A549 (cell line): Measurements from ENCODE around the gene CDC42BPG. TPM values are rescaled to one million over a fixed set of nuclear protein-coding genes. Genes with fewer than 3 reads are reported as not detected.

Experiments
- ATAC-seq, 2 experiments: fragments of 200-7000 bp in 1 of 2; fragments of >200 bp in 1 of 2; cut with Nextera tagmentation in 1 of 2; cut with Tn5 transposase in 1 of 2; 3 replicates each; pipeline versions ENCODE4 v1.8.0 to v1.9.1; 2018 to 2020; ENCODE audit warnings: mild to moderate bottlenecking in 1 of 2, moderate library complexity in 1 of 2
- CTCF ChIA-PET: fragments of 300-600 bp; sonication (Branson Sonifier 250); formaldehyde crosslinking; extraction: SDS; loops from one replicate; lab custom pipeline; 2021; ENCODE audit warnings: antibody characterized with exemption, inconsistent platforms; lab: Yijun Ruan, JAX
- POLR2A ChIA-PET: fragments of 350-600 bp; formaldehyde crosslinking; extraction: SDS; loops from one replicate; lab custom pipeline; 2021; ENCODE audit warnings: antibody characterized with exemption, inconsistent platforms; lab: Yijun Ruan, JAX
- DNase-seq, 2 experiments: peaks; one replicate each; pipeline versions ENCODE4 v3.0.0 to v3.0.0-alpha.2; 2011 to 2016; ENCODE audit warnings: low read depth in 1 of 2, low spot score in 1 of 2
- FAIRE-seq: peaks from 2 replicates; lab custom pipeline; 2011; peaks lifted over from hg19 to GRCh38; lab: Jason Lieb, UNC
- H3K27ac ChIP-seq, 2 experiments: fragments of >200 bp; sonication (Bioruptor Twin); formaldehyde crosslinking; 3 replicates each; pipeline ENCODE4 v1.5.1; 2016 to 2017
- H3K4me1 ChIP-seq: fragments of >200 bp; sonication (Bioruptor Twin); formaldehyde crosslinking; 3 replicates; pipeline ENCODE4 v1.6.1; 2016
- H3K4me2 ChIP-seq: fragments of >200 bp; sonication (Bioruptor Twin); formaldehyde crosslinking; 3 replicates; pipeline ENCODE4 v1.6.1; 2016
- H3K4me3 ChIP-seq: fragments of >200 bp; sonication (Bioruptor Twin); formaldehyde crosslinking; 3 replicates; pipeline ENCODE4 v1.5.1; 2016
- H3K9me3 ChIP-seq: fragments of >200 bp; sonication (Bioruptor Twin); formaldehyde crosslinking; 3 replicates; pipeline ENCODE4 v1.6.1; 2016
- ATOH8 ChIP-seq: fragments of 250-450 bp; sonication (Bioruptor Pico); IDR thresholded peaks from 2 replicates; pipeline ENCODE4 v1.5.0; 2020; ENCODE audit warnings: low read depth, mild to moderate bottlenecking, moderate library complexity
- BCL3 ChIP-seq: fragments of >200 bp; sonication (Bioruptor Twin); formaldehyde crosslinking; IDR thresholded peaks from 3 replicates; pipeline ENCODE4 v1.6.1; 2016
- CEBPB ChIP-seq, 2 experiments: fragments of >200 bp in 1 of 2; sonication (Bioruptor Twin) in 1 of 2; formaldehyde crosslinking in 1 of 2; IDR thresholded peaks; 2 replicates each; pipeline ENCODE4 v1.6.1; 2012 to 2016
- CHD2 ChIP-seq: fragments of 150-350 bp; IDR thresholded peaks from 2 replicates; pipeline ENCODE4 v1.6.1; 2014; ENCODE audit warnings: low read length; ENCODE audit not compliant: partially characterized antibody
- CHD4 ChIP-seq: fragments of 200-600 bp; sonication (generic); IDR thresholded peaks from 2 replicates; pipeline ENCODE4 v1.6.1; 2016; ENCODE audit warnings: antibody characterized with exemption, mild to moderate bottlenecking, borderline replicate concordance
- E2F6 ChIP-seq: IDR thresholded peaks from 2 replicates; pipeline ENCODE4 v1.6.1; 2012; ENCODE audit warnings: low read depth, borderline replicate concordance
- EHF ChIP-seq: fragments of 250-450 bp; sonication (Bioruptor Pico); IDR thresholded peaks from 2 replicates; pipeline ENCODE4 v1.5.0; 2020; ENCODE audit warnings: mild to moderate bottlenecking
- EP300 ChIP-seq, 2 experiments: fragments of >200 bp; sonication (Bioruptor Twin); formaldehyde crosslinking; IDR thresholded peaks; 2 replicates in 1 of 2; 3 replicates in 1 of 2; pipeline ENCODE4 v1.6.1; 2016 to 2017
- ESRRA ChIP-seq: fragments of 150-350 bp; IDR thresholded peaks from 2 replicates; pipeline ENCODE4 v1.6.1; 2014; ENCODE audit warnings: mild to moderate bottlenecking, low read length, borderline replicate concordance
- FOSB ChIP-seq: fragments of 250-450 bp; sonication (Bioruptor Pico); IDR thresholded peaks from 2 replicates; pipeline ENCODE4 v1.5.0; 2020; ENCODE audit warnings: mild to moderate bottlenecking, moderate library complexity
- FOSL2 ChIP-seq, 2 experiments: fragments of 450-650 bp in 1 of 2; fragments of >200 bp in 1 of 2; sonication (Bioruptor Twin) in 1 of 2; formaldehyde crosslinking; IDR thresholded peaks; 2 replicates each; pipeline versions ENCODE4 v1.5.0 to v1.6.1; 2016 to 2020; ENCODE audit warnings: mild to moderate bottlenecking in 1 of 2, moderate library complexity in 1 of 2
- FOXS1 ChIP-seq: fragments of 250-450 bp; sonication (Bioruptor Pico); IDR thresholded peaks from 2 replicates; pipeline ENCODE4 v1.5.0; 2020; ENCODE audit warnings: mild to moderate bottlenecking, moderate library complexity
- GATA3 ChIP-seq: IDR thresholded peaks from 2 replicates; pipeline ENCODE4 v1.6.1; 2012; ENCODE audit warnings: borderline replicate concordance
- HDAC2 ChIP-seq: fragments of 200-600 bp; sonication (generic); IDR thresholded peaks from 2 replicates; pipeline ENCODE4 v1.6.1; 2016
- HEYL ChIP-seq: fragments of 250-450 bp; sonication (Bioruptor Pico); IDR thresholded peaks from 2 replicates; pipeline ENCODE4 v1.8.0; 2021; ENCODE audit warnings: mild to moderate bottlenecking, moderate library complexity
- HOXA7 ChIP-seq: fragments of 250-450 bp; sonication (Bioruptor Pico); IDR thresholded peaks from 2 replicates; pipeline ENCODE4 v1.5.0; 2020; ENCODE audit warnings: mild to moderate bottlenecking, moderate library complexity
- HOXB5 ChIP-seq: fragments of 250-450 bp; sonication (Bioruptor Pico); IDR thresholded peaks from 2 replicates; pipeline ENCODE4 v1.5.0; 2020; ENCODE audit warnings: mild to moderate bottlenecking, moderate library complexity
- JUN ChIP-seq, 2 experiments: fragments of >200 bp; sonication (Bioruptor Twin); formaldehyde crosslinking; IDR thresholded peaks; 2 replicates in 1 of 2; 3 replicates in 1 of 2; pipeline ENCODE4 v1.6.1; 2016 to 2017
- JUNB ChIP-seq: fragments of >200 bp; sonication (Bioruptor Twin); formaldehyde crosslinking; IDR thresholded peaks from 2 replicates; pipeline ENCODE4 v1.6.1; 2016
- NPAS2 ChIP-seq: fragments of 250-450 bp; sonication (Bioruptor Pico); IDR thresholded peaks from 2 replicates; pipeline ENCODE4 v1.8.0; 2022; ENCODE audit warnings: mild to moderate bottlenecking, moderate library complexity, borderline replicate concordance
- RAD21 ChIP-seq, 2 experiments: fragments of >200 bp in 1 of 2; sonication (Bioruptor Twin) in 1 of 2; formaldehyde crosslinking in 1 of 2; IDR thresholded peaks in 1 of 2; conservative IDR thresholded peaks in 1 of 2; 2 replicates in 1 of 2; 3 replicates in 1 of 2; pipeline ENCODE4 v1.6.1; 2012 to 2018; ENCODE audit warnings: inconsistent platforms in 1 of 2
- RARB ChIP-seq: fragments of 250-450 bp; sonication (Bioruptor Pico); IDR thresholded peaks from 2 replicates; pipeline ENCODE4 v1.8.0; 2021; ENCODE audit warnings: mild to moderate bottlenecking, moderate library complexity
- RCOR1 ChIP-seq: fragments of 150-350 bp; IDR thresholded peaks from 2 replicates; pipeline ENCODE4 v1.6.1; 2014; ENCODE audit warnings: antibody characterized with exemption, low read length, low read depth
- RNF2 ChIP-seq: fragments of 200-600 bp; sonication (generic); IDR thresholded peaks from 2 replicates; pipeline ENCODE4 v1.6.1; 2016; ENCODE audit warnings: low read depth, mild to moderate bottlenecking, antibody characterized with exemption, moderate library complexity, borderline replicate concordance
- SMC3 ChIP-seq: fragments of >200 bp; sonication (Bioruptor Twin); formaldehyde crosslinking; IDR thresholded peaks from 3 replicates; pipeline ENCODE4 v1.6.1; 2018; ENCODE audit warnings: inconsistent platforms
- USF2 ChIP-seq: fragments of 450-650 bp; IDR thresholded peaks from 2 replicates; pipeline ENCODE4 v1.6.1; 2014; ENCODE audit warnings: antibody characterized with exemption
- ZC3H11A ChIP-seq: fragments of 450-650 bp; IDR thresholded peaks from 2 replicates; pipeline ENCODE4 v1.6.1; 2014; ENCODE audit warnings: antibody characterized with exemption, mild to moderate bottlenecking
- ZSCAN20 ChIP-seq: fragments of 250-450 bp; sonication (Bioruptor Pico); IDR thresholded peaks from 2 replicates; pipeline ENCODE4 v1.8.0; 2022; ENCODE audit warnings: mild to moderate bottlenecking, moderate library complexity
- WGBS: methylation state at CpG from one replicate; pipeline ENCODE4 v1.1.6; 2017; ENCODE audit errors: missing lambda C conversion rate; 5-methylcytosine and 5-hydroxymethylcytosine counted together
- polyA plus RNA-seq, 4 experiments: library from polyadenylated mRNA; depleted of rRNA in 3 of 4; stranded (reverse); fragments of >200 nt; fragmentation: RNase III in 1 of 4; extraction: RNeasy Plus Mini Kit Qiagen cat#74134 plus additional on column Dnase treatment in 1 of 4; gene quantifications; 2 replicates in 3 of 4; 3 replicates in 1 of 4; pipeline ENCODE4 v1.2.3, GENCODE V29; 2011 to 2017
- TF ChIP-seq, protein P1 (sequence below): IDR thresholded peaks from 2 replicates; pipeline ENCODE4 v1.6.1; 2012

Gene CDC42BPG
- polyA plus RNA-seq, 2 of the 4 experiments (the other 2 are of a cell fraction): 0.35 to 1.0 TPM

- no peak for DNase-seq
- TF ChIP-seq CEBPB (IDR thresholded peaks at IDR 0.05): no peak
- no peak for TF ChIP-seq RCOR1
- no peak for TF ChIP-seq FOSB
- TF ChIP-seq EP300 (IDR thresholded peaks at IDR 0.05): no peak
- TF ChIP-seq ZC3H11A: no peak
- TF ChIP-seq CHD2: no peak
- TF ChIP-seq RAD21 (conservative IDR thresholded peaks at IDR 0.05 in 1 of 2, IDR thresholded peaks at IDR 0.05 in 1 of 2): no peak
- TF ChIP-seq, all 56 proteins: peak for 0
- ChIA-PET CTCF (interaction anchor here (0.6 to 39.4 kb wide), 4 partner anchors 4 to 204 kb away, joined by 3 to 1607 read pairs (median 462); partner anchors contain the start of genes CDC42BPG and EHD1), POLR2A (interaction anchor here (1.3 kb wide), 1 partner anchor 23 kb away, joined by 3 read pairs; no protein-coding TSS in a partner anchor)
- no peak for ATAC-seq
- Histone ChIP-seq H3K9me3 (no peaks in the 10 kb centered on the region), H3K4me3 (no peak overlapping the region), H3K4me2 (no peak overlapping the region), H3K27ac (peak overlapping the region; percentile 91 to 92), H3K4me1 (peaks cover 57% of the 10 kb centered on the region)
- 92% methylated on average over 6 of the region's 6 CpGs for WGBS
- FAIRE-seq: no peak
Observed at GRCh38 chr11:64857485-64857884, 13.0 kb upstream of the CDC42BPG start.

GRCh38 chr11:64856382-64857227 lies 12.2 kb upstream of the CDC42BPG start:
- peak; percentile 81 to 86 for DNase-seq
- H3K4me1 ChIP-seq: peaks cover 66% of the 10 kb centered on the region
- no peak overlapping the region for H3K4me3 ChIP-seq
- ChIA-PET POLR2A (interaction anchor here (0.6 to 2.9 kb wide), 4 partner anchors 21 to 78 kb away, joined by 3 to 27 read pairs (median 4); partner anchors contain the start of genes EHD1 and SF1), CTCF (interaction anchor here (0.6 to 39.4 kb wide), 6 partner anchors 4 to 254 kb away, joined by 3 to 1607 read pairs (median 240); partner anchors contain the start of genes ARL2, CDC42BPG and EHD1)
- 52% methylated on average over 18 of the region's 20 CpGs for WGBS
- no peaks in the 10 kb centered on the region for H3K9me3 ChIP-seq
- peak; percentile 67 to 74 for ATAC-seq
- H3K27ac ChIP-seq: peak overlapping the region; percentile 91 to 92
- peak overlapping the region; percentile 78 for H3K4me2 ChIP-seq
- TF ChIP-seq HOXB5 (CRISPR knock-in tag) (peak; percentile 81), CHD4 (no peak), EHF (CRISPR knock-in tag) (peak; percentile 91), BCL3 (no peak), EP300 (IDR thresholded peaks at IDR 0.05) (no peak), ZSCAN20 (CRISPR knock-in tag) (0 out of 2 replicates have a peak, but pooled peaks have one; percentile 46), E2F6 (no peak; the same call in none of the 2 replicates), JUN (IDR thresholded peaks at IDR 0.05) (peak; percentile 53 to 63; a peak in 2 of 5 replicates), RARB (CRISPR knock-in tag) (no peak), SMC3 (peak; percentile 26; the same call in 1 of the 3 replicates), HEYL (CRISPR knock-in tag) (peak; percentile 68), CEBPB (IDR thresholded peaks at IDR 0.05) (peak; percentile 63 to 88; a peak in 3 of 4 replicates), ATOH8 (peak; percentile 95), ESRRA (no peak), FOSL2 (IDR thresholded peaks at IDR 0.05) (peak; percentile 55; the same call in 1 of the 2 replicates), FOSL2 (CRISPR knock-in tag; IDR thresholded peaks at IDR 0.05) (peak; percentile 91), FOXS1 (CRISPR knock-in tag) (peak; percentile 52; the same call in 1 of the 2 replicates), NPAS2 (CRISPR knock-in tag) (0 out of 2 replicates have a peak, but pooled peaks have one; percentile 35), HOXA7 (CRISPR knock-in tag) (0 out of 2 replicates have a peak, but pooled peaks have one; percentile 52), JUNB (0 out of 2 replicates have a peak, but pooled peaks have one; percentile 35), GATA3 (peak; percentile 40; the same call in 1 of the 2 replicates), RNF2 (no peak), HDAC2 (no peak), USF2 (no peak)
- TF ChIP-seq, protein P1, sequence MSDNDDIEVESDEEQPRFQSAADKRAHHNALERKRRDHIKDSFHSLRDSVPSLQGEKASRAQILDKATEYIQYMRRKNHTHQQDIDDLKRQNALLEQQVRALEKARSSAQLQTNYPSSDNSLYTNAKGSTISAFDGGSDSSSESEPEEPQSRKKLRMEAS: peak; percentile 73; the same call in 1 of the 2 replicates
- FAIRE-seq: no peak
